Hepatocyte (in vitro differentiated cells): ENCODE measurements around the gene MPG.

Experiments used
- EZH2 ChIP-seq: fragments of 200-600 bp; sonication (generic); IDR thresholded peaks from 2 replicates; pipeline ENCODE4 v1.6.1; 2016; ENCODE audit warnings: antibody characterized with exemption, mild to moderate bottlenecking, borderline replicate concordance
- TF ChIP-seq, protein P1 (sequence below): fragments of 200-600 bp; sonication (generic); IDR thresholded peaks from 2 replicates; pipeline ENCODE4 v1.5.1; 2016; ENCODE audit warnings: antibody characterized with exemption, mild to moderate bottlenecking; ENCODE audit not compliant: poor library complexity

DNA sequence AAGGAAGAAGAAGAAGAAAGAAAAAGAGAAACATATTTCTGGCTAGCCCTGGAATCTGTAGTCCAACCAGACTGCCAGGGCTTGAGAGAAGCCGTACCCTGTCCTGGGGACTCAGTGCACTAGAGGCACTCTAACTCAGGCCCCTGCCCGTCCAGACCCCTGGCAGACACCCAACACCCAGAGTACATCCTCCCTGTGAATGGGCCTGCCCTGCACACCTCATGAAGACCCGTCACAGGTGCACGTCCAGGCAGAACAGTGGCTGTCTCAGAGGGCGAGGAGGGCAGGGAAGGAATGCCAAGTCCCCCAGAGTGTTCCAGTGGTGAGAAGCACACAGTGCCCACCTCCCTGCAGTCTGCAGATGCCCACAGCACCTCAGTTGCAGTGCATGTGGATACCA, 23.0 kb downstream of the MPG start:
- TF ChIP-seq, protein P1, sequence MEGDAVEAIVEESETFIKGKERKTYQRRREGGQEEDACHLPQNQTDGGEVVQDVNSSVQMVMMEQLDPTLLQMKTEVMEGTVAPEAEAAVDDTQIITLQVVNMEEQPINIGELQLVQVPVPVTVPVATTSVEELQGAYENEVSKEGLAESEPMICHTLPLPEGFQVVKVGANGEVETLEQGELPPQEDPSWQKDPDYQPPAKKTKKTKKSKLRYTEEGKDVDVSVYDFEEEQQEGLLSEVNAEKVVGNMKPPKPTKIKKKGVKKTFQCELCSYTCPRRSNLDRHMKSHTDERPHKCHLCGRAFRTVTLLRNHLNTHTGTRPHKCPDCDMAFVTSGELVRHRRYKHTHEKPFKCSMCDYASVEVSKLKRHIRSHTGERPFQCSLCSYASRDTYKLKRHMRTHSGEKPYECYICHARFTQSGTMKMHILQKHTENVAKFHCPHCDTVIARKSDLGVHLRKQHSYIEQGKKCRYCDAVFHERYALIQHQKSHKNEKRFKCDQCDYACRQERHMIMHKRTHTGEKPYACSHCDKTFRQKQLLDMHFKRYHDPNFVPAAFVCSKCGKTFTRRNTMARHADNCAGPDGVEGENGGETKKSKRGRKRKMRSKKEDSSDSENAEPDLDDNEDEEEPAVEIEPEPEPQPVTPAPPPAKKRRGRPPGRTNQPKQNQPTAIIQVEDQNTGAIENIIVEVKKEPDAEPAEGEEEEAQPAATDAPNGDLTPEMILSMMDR, result no peak
- no peak for TF ChIP-seq EZH2
